Ovary (tissue), 1 donor: ENCODE data around the gene LYRM4.

Source experiments
- EP300 ChIP-seq: sonication (generic); formaldehyde crosslinking; IDR thresholded peaks from one replicate; pipeline ENCODE4 v1.6.1; 2017; ENCODE audit warnings: antibody characterized with exemption
- POLR2A ChIP-seq: fragments of 450-650 bp; IDR thresholded peaks from one replicate; pipeline ENCODE4 v1.6.1; 2017; ENCODE audit warnings: antibody characterized with exemption, mild to moderate bottlenecking, moderate library complexity

- TF ChIP-seq EP300 (no peak), POLR2A (no peak)
Measured at GRCh38 chr6:5293692-5294091, 32.9 kb upstream of the LYRM4 start.
